IMR-90 (cell line): ENCODE data around the gene KRIT1. TPM values are rescaled to one million over a fixed set of nuclear protein-coding genes. Genes with fewer than 3 reads are reported as not detected.
A peak's percentile ranks its signal among the peaks of the same experiment; 100 is the strongest.
"Not testable (repeated sequence)": the region's sequence is repeated elsewhere in the genome, so short reads cannot be mapped to it uniquely, and the experiment has no call there.

Source experiments
- ATAC-seq: fragments of 200-7000 bp; cut with Tn5 transposase; 2 replicates; pipeline ENCODE4 v1.9.1; 2020; ENCODE audit warnings: low read depth, mild to moderate bottlenecking, moderate library complexity
- BruUV-seq: library from RNA; stranded (reverse); fragments of 400-500 nt; replicated peaks from 2 replicates; lab custom pipeline; 2021; lab: Mats Ljungman, UMichigan
- CTCF ChIA-PET: fragments of 300-600 bp; formaldehyde crosslinking; extraction: SDS; loops from one replicate; lab custom pipeline; 2021; ENCODE audit warnings: antibody characterized with exemption; lab: Yijun Ruan, JAX
- POLR2A ChIA-PET: fragments of 300-600 bp; sonication (Branson Sonifier 250); formaldehyde crosslinking; loops from one replicate; lab custom pipeline; 2022; ENCODE audit warnings: antibody characterized with exemption; ENCODE audit not compliant: unreplicated experiment; lab: Charles Lee
- DNase-seq: peaks from one replicate; pipeline ENCODE4 v3.0.0; 2013
- H2AFZ ChIP-seq: replicated peaks from 2 replicates; pipeline ENCODE3; 2013; ENCODE audit warnings: low read length, mild to moderate bottlenecking; ENCODE audit not compliant: poor library complexity
- H2AK5ac ChIP-seq: 2 replicates; pipeline ENCODE4 v1.6.1; 2013; ENCODE audit warnings: low read depth, low read length, inconsistent platforms
- H2AK9ac ChIP-seq: replicated peaks from 2 replicates; pipeline ENCODE3; 2013; ENCODE audit warnings: mild to moderate bottlenecking, low read depth, low read length, moderate library complexity; ENCODE audit not compliant: poor library complexity
- H2BK120ac ChIP-seq: 2 replicates; pipeline ENCODE4 v1.6.1; 2013; ENCODE audit warnings: low read depth, low read length, inconsistent platforms
- H2BK15ac ChIP-seq: 3 replicates; pipeline ENCODE4 v1.6.1; 2013; ENCODE audit warnings: low read depth, low read length, inconsistent platforms
- H2BK20ac ChIP-seq: 2 replicates; pipeline ENCODE4 v1.6.1; 2013; ENCODE audit warnings: low read depth, mild to moderate bottlenecking, inconsistent platforms, low read length, moderate library complexity
- H2BK5ac ChIP-seq: 2 replicates; pipeline ENCODE4 v1.6.1; 2013; ENCODE audit warnings: mild to moderate bottlenecking, low read depth, low read length, inconsistent platforms; ENCODE audit not compliant: poor library complexity, severe bottlenecking
- H3K14ac ChIP-seq: replicated peaks from 2 replicates; pipeline ENCODE4 v1.6.1; 2013; ENCODE audit warnings: low read depth, low read length, inconsistent platforms
- H3K18ac ChIP-seq: 2 replicates; pipeline ENCODE4 v1.6.1; 2013; ENCODE audit warnings: low read depth, low read length, control low read depth
- H3K23ac ChIP-seq: 2 replicates; pipeline ENCODE4 v1.6.1; 2013; ENCODE audit warnings: low read depth, low read length, inconsistent platforms
- H3K27ac ChIP-seq: 2 replicates; pipeline ENCODE4 v1.5.1; 2013; ENCODE audit warnings: mild to moderate bottlenecking, control low read depth, low read length; ENCODE audit not compliant: insufficient read depth
- H3K27me3 ChIP-seq: 2 replicates; pipeline ENCODE4 v1.6.1; 2013; ENCODE audit warnings: low read length; ENCODE audit not compliant: control insufficient read depth, insufficient read depth
- H3K36me3 ChIP-seq: 2 replicates; pipeline ENCODE4 v1.6.1; 2013; ENCODE audit warnings: low read length, mixed read lengths; ENCODE audit not compliant: control insufficient read depth, insufficient read depth
- H3K4ac ChIP-seq: 2 replicates; pipeline ENCODE4 v1.6.1; 2013; ENCODE audit warnings: low read depth, low read length, inconsistent platforms
- H3K4me1 ChIP-seq: 2 replicates; pipeline ENCODE4 v1.6.1; 2013; ENCODE audit warnings: low read length, mixed read lengths; ENCODE audit not compliant: control insufficient read depth, insufficient read depth
- H3K4me2 ChIP-seq: 2 replicates; pipeline ENCODE4 v1.6.1; 2013; ENCODE audit warnings: low read depth, mild to moderate bottlenecking, control low read depth, low read length, moderate library complexity
- H3K4me3 ChIP-seq: 2 replicates; pipeline ENCODE4 v1.5.1; 2013; ENCODE audit warnings: low read depth, mild to moderate bottlenecking, control low read depth, low read length, moderate library complexity; ENCODE audit not compliant: insufficient read depth
- H3K56ac ChIP-seq: 2 replicates; pipeline ENCODE4 v1.6.1; 2013; ENCODE audit warnings: low read length, inconsistent platforms; ENCODE audit not compliant: insufficient read depth; ENCODE audit errors: extremely low read depth
- H3K79me1 ChIP-seq, 2 experiments: 2 replicates each; pipeline ENCODE4 v1.6.1; 2013; ENCODE audit warnings: low read length in 2 of 2, inconsistent platforms in 1 of 2, low read depth in 1 of 2
- H3K9ac ChIP-seq: 2 replicates; pipeline ENCODE4 v1.6.1; 2013; ENCODE audit warnings: low read depth, low read length, control low read depth
- H3K9me1 ChIP-seq: 2 replicates; pipeline ENCODE4 v1.6.1; 2013; ENCODE audit warnings: low read length, inconsistent platforms; ENCODE audit not compliant: insufficient read depth
- H3K9me3 ChIP-seq: 2 replicates; pipeline ENCODE4 v1.6.1; 2013; ENCODE audit warnings: low read length; ENCODE audit not compliant: control insufficient read depth, insufficient read depth
- H4K20me1 ChIP-seq: 2 replicates; pipeline ENCODE4 v1.6.1; 2013; ENCODE audit warnings: low read length, inconsistent platforms; ENCODE audit not compliant: insufficient read depth
- H4K5ac ChIP-seq: 2 replicates; pipeline ENCODE4 v1.6.1; 2013; ENCODE audit warnings: mild to moderate bottlenecking, low read depth, low read length, control low read depth
- H4K8ac ChIP-seq, 2 experiments: 2 replicates each; pipeline ENCODE4 v1.6.1; 2013; ENCODE audit warnings: low read depth in 2 of 2, low read length in 2 of 2, control low read depth in 1 of 2, inconsistent platforms in 1 of 2
- H4K91ac ChIP-seq: 2 replicates; pipeline ENCODE4 v1.6.1; 2013; ENCODE audit warnings: low read depth, low read length, inconsistent platforms; ENCODE audit not compliant: insufficient read depth
- BHLHE40 ChIP-seq: fragments of 150-350 bp; IDR thresholded peaks from 2 replicates; pipeline ENCODE4 v1.6.1; 2016; ENCODE audit warnings: mild to moderate bottlenecking, low read depth, low read length
- MAFK ChIP-seq: IDR thresholded peaks from 2 replicates; pipeline ENCODE4 v1.6.1; 2012; ENCODE audit warnings: low read depth, low read length, improper control_type of control experiment
- MXI1 ChIP-seq: IDR thresholded peaks from 2 replicates; pipeline ENCODE4 v1.6.1; 2012; ENCODE audit warnings: low read depth, mild to moderate bottlenecking, low read length, moderate library complexity, borderline replicate concordance
- RCOR1 ChIP-seq: IDR thresholded peaks from 2 replicates; pipeline ENCODE4 v1.6.1; 2012; ENCODE audit warnings: mild to moderate bottlenecking, low read length, improper control_type of control experiment; ENCODE audit not compliant: insufficient replicate concordance
- RFX5 ChIP-seq: IDR thresholded peaks from 2 replicates; pipeline ENCODE4 v1.8.0; 2012; ENCODE audit warnings: low read depth, mild to moderate bottlenecking, low read length, moderate library complexity
- SMC3 ChIP-seq: fragments of 150-350 bp; IDR thresholded peaks from 2 replicates; pipeline ENCODE4 v1.6.1; 2016; ENCODE audit warnings: low read depth, mild to moderate bottlenecking, antibody characterized with exemption, low read length, moderate library complexity
- WGBS, 2 experiments: methylation state at CpG; one replicate each; pipeline versions ENCODE4 v1.1.5 to v1.1.7; 2013; ENCODE audit warnings: missing lambda C conversion rate in 2 of 2; ENCODE audit not compliant: insufficient read length in 1 of 2; ENCODE audit errors: extremely low coverage in 2 of 2; 5-methylcytosine and 5-hydroxymethylcytosine counted together
- dilution Hi-C: fragments of 300-500 bp; cut with HindIII; formaldehyde crosslinking; loops from one replicate; pipeline ENCODE4 v1.14.3; 2018; ENCODE audit warnings: low sequenced_read_pairs; ENCODE audit not compliant: unreplicated experiment
- in situ Hi-C: fragments of 300-500 bp; cut with MboI; formaldehyde crosslinking; loops from 3 replicates; pipeline ENCODE4 v1.14.3; 2019; ENCODE audit warnings: low sequenced_read_pairs, inconsistent platforms, mixed read lengths
- intact Hi-C: fragments of 100-400 bp; cut with micrococcal nuclease; formaldehyde crosslinking; loops from 2 replicates; pipeline ENCODE4 v1.10.0; 2022
- polyA plus RNA-seq, 3 experiments: library from polyadenylated mRNA; depleted of rRNA; stranded (reverse); fragments of >200 nt; gene quantifications; 2 replicates each; pipeline ENCODE4 v1.2.3, GENCODE V29; 2012; ENCODE audit warnings: low replicate concordance in 1 of 3
- total RNA-seq: library from RNA; depleted of rRNA; stranded (reverse); fragments of >200 nt; gene quantifications from 2 replicates; pipeline ENCODE4 v1.2.3, GENCODE V29; 2012
- TF ChIP-seq, protein P1 (sequence below): fragments of 150-350 bp; IDR thresholded peaks from 2 replicates; pipeline ENCODE4 v1.6.1; 2017; ENCODE audit warnings: mild to moderate bottlenecking, antibody characterized with exemption, low read length, low read depth

KRIT1 gene
- total and polyA plus RNA-seq, 2 of the 4 experiments (the other 2 are of a cell fraction) = 22.9 to 38.2 TPM

DNA sequence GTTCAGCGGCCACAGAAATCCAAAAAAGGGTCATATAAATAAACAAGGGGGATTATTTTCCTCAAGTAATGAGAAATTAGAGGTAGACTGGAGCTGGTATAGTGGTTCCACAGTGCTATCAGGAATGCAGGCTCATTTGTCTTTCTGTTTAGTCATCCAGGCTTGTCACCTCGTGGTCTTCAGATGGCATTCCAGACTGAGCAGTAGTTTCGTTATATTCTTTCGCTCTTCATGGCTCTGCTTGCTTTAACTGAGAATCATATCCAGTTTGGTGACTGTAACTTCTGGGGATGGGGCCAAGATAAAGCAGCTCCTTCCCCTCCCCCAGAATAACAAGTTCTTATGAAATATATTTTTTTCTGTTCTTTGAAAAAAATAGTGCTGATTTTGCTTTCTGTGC, 9.6 kb upstream of the KRIT1 start:
- intact Hi-C loops (no loop called here), dilution Hi-C loops (no loop called here), in situ Hi-C loops (no loop called here)
- no peaks in the 10 kb centered on the region; the same call in 1 of the 2 replicates for H3K9me1 ChIP-seq
- H3K18ac ChIP-seq = no peak overlapping the region
- H2AK9ac ChIP-seq = no peak overlapping the region
- BruUV-seq = no TSS peak
- H4K20me1 ChIP-seq = peaks cover 58% of the 10 kb centered on the region
- H4K8ac ChIP-seq = no peak overlapping the region
- no peak overlapping the region for H4K91ac ChIP-seq
- POLR2A ChIA-PET = no interaction called here
- H4K5ac ChIP-seq = no peak overlapping the region
- H3K27me3 ChIP-seq = no peaks in the 10 kb centered on the region
- H2BK5ac ChIP-seq = no peak overlapping the region
- H3K14ac ChIP-seq = no peak overlapping the region
- no peak overlapping the region for H2AK5ac ChIP-seq
- H3K4me3 ChIP-seq = no peak overlapping the region
- H3K23ac ChIP-seq = no peak overlapping the region
- TF ChIP-seq RFX5 (no peak), MAFK (0 out of 2 replicates have a peak, but pooled peaks have one; percentile 35), MXI1 (no peak), RCOR1 (peak; percentile 75), BHLHE40 (no peak), SMC3 (no peak)
- TF ChIP-seq, protein P1, sequence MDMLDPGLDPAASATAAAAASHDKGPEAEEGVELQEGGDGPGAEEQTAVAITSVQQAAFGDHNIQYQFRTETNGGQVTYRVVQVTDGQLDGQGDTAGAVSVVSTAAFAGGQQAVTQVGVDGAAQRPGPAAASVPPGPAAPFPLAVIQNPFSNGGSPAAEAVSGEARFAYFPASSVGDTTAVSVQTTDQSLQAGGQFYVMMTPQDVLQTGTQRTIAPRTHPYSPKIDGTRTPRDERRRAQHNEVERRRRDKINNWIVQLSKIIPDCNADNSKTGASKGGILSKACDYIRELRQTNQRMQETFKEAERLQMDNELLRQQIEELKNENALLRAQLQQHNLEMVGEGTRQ = 0 out of 2 replicates have a peak, but pooled peaks have one; percentile 14
- no peak overlapping the region for H2AFZ ChIP-seq
- no peak overlapping the region for H3K4ac ChIP-seq
- H3K4me1 ChIP-seq = no peaks in the 10 kb centered on the region; the same call in 1 of the 2 replicates
- no peak overlapping the region for H3K27ac ChIP-seq
- DNase-seq (peak; percentile 93), ATAC-seq (peak; percentile 96)
- no peaks in the 10 kb centered on the region; the same call in 1 of the 2 replicates for H3K9me3 ChIP-seq
- H3K36me3 ChIP-seq = no peaks in the 10 kb centered on the region
- no peak overlapping the region for H2BK15ac ChIP-seq
- H3K56ac ChIP-seq = no peak overlapping the region
- H2BK20ac ChIP-seq = no peak overlapping the region
- peak overlapping the region; percentile 16 for H3K4me2 ChIP-seq
- no peak overlapping the region for H3K9ac ChIP-seq
- H3K79me1 ChIP-seq = peaks cover 32 to 49% of the 10 kb centered on the region in 2 experiments
- CTCF ChIA-PET = interaction anchor here (0.6 kb wide), 1 partner anchor 263 kb away, joined by 3 read pairs; no protein-coding TSS in a partner anchor
- H2BK120ac ChIP-seq = no peak overlapping the region
- no CpG with 5 or more reads among the region's 4 CpGs for WGBS, 2 experiments

DNA sequence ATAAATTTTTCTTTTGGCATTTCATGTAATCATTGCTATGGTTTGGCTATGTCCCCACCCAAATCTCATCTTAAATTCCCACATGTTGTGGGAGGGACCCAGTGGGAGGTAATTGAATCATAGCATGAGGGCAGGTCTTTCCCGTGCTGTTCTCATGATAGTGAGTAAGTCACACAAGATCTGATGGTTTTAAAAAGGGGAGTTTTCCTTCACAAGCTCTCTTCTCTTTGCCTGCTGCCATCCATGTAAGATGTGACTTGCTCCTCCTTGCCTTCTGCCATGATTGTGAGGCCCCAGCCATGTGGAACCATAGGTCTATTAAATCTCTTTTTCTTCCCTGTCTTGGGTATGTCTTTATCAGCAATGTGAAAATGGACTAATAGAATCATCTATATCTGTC, 9.1 kb upstream of the KRIT1 start:
- H3K9ac ChIP-seq, dilution Hi-C loops, intact Hi-C loops, H2AFZ ChIP-seq, H3K27ac ChIP-seq, H2BK20ac ChIP-seq, H3K4me1 ChIP-seq, H3K56ac ChIP-seq, H3K14ac ChIP-seq, H2BK15ac ChIP-seq, H3K4me3 ChIP-seq, H2BK120ac ChIP-seq, H2AK9ac ChIP-seq, H3K9me1 ChIP-seq, H3K4ac ChIP-seq, H3K36me3 ChIP-seq, H3K9me3 ChIP-seq, H4K91ac ChIP-seq, H3K27me3 ChIP-seq, H3K23ac ChIP-seq, CTCF ChIA-PET, H2BK5ac ChIP-seq, H3K18ac ChIP-seq, H2AK5ac ChIP-seq, in situ Hi-C loops, POLR2A ChIA-PET, H4K5ac ChIP-seq, BruUV-seq, H4K8ac ChIP-seq: not testable (repeated sequence)
- peak; percentile 43 for ATAC-seq
- peak; percentile 45 for DNase-seq
- Histone ChIP-seq H3K79me1 (peaks cover 27 to 44% of the 10 kb centered on the region in 2 experiments; a peak in 3 of 4 replicates), H3K4me2 (peak overlapping the region; percentile 16; the same call in 1 of the 2 replicates), H4K20me1 (peaks cover 54% of the 10 kb centered on the region)
- WGBS, 2 experiments = no CpG with 5 or more reads among the region's 1 CpG
